ENCODE data around the gene REPS1. TPM values are rescaled to one million over a fixed set of nuclear protein-coding genes. Genes with fewer than 3 reads are reported as not detected.

The REPS1 gene
- total RNA-seq, 1 experiment from 2014 or later: 28.6 TPM

DNA sequence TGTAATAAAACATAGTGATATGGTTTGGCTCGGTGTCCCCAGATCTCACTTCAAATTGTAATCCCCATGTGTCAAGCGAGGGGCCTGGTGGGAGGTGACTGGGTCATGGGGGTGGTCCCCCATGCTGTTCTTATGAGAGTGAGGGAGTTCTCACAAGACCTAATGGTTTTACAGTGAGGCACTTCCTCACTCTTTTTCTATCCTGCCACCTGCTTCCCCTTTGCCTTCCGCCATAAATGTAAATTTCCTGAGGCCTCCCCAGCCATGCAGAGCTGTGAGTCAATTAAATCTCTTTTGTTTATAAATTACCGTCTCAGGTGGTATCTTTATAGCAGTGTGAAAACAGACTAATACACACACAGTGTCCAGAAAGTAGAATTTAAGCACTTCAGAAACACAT lies 78.5 kb downstream of the REPS1 start:
- no peak overlapping the region for H3K27ac ChIP-seq (ENCODE audit: low read length)
- no peak for TF ChIP-seq SIN3A (IDR thresholded peaks at IDR 0.05; ENCODE audit: borderline replicate concordance, insufficient read depth, low read depth, low read length)
- no peak for TF ChIP-seq TCF7L2 (IDR thresholded peaks at IDR 0.05; ENCODE audit: low read depth, low read length)
- TF ChIP-seq, protein P1, sequence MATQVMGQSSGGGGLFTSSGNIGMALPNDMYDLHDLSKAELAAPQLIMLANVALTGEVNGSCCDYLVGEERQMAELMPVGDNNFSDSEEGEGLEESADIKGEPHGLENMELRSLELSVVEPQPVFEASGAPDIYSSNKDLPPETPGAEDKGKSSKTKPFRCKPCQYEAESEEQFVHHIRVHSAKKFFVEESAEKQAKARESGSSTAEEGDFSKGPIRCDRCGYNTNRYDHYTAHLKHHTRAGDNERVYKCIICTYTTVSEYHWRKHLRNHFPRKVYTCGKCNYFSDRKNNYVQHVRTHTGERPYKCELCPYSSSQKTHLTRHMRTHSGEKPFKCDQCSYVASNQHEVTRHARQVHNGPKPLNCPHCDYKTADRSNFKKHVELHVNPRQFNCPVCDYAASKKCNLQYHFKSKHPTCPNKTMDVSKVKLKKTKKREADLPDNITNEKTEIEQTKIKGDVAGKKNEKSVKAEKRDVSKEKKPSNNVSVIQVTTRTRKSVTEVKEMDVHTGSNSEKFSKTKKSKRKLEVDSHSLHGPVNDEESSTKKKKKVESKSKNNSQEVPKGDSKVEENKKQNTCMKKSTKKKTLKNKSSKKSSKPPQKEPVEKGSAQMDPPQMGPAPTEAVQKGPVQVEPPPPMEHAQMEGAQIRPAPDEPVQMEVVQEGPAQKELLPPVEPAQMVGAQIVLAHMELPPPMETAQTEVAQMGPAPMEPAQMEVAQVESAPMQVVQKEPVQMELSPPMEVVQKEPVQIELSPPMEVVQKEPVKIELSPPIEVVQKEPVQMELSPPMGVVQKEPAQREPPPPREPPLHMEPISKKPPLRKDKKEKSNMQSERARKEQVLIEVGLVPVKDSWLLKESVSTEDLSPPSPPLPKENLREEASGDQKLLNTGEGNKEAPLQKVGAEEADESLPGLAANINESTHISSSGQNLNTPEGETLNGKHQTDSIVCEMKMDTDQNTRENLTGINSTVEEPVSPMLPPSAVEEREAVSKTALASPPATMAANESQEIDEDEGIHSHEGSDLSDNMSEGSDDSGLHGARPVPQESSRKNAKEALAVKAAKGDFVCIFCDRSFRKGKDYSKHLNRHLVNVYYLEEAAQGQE (IDR thresholded peaks at IDR 0.05; ENCODE audit: insufficient read depth in 1 of 2, low read depth in 2 of 2, low read length in 1 of 2): no peak
- TF ChIP-seq POLR2AphosphoS5 (IDR thresholded peaks at IDR 0.05; ENCODE audit: low read depth, low read length): no peak
- TF ChIP-seq, protein P2, sequence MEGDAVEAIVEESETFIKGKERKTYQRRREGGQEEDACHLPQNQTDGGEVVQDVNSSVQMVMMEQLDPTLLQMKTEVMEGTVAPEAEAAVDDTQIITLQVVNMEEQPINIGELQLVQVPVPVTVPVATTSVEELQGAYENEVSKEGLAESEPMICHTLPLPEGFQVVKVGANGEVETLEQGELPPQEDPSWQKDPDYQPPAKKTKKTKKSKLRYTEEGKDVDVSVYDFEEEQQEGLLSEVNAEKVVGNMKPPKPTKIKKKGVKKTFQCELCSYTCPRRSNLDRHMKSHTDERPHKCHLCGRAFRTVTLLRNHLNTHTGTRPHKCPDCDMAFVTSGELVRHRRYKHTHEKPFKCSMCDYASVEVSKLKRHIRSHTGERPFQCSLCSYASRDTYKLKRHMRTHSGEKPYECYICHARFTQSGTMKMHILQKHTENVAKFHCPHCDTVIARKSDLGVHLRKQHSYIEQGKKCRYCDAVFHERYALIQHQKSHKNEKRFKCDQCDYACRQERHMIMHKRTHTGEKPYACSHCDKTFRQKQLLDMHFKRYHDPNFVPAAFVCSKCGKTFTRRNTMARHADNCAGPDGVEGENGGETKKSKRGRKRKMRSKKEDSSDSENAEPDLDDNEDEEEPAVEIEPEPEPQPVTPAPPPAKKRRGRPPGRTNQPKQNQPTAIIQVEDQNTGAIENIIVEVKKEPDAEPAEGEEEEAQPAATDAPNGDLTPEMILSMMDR (IDR thresholded peaks at IDR 0.05): no peak
- H3K4me1 ChIP-seq (ENCODE audit: control insufficient read depth, insufficient read depth, low read length): no peaks in the 10 kb centered on the region
- CTCF ChIA-PET: no interaction called here
- no TSS peak for BruUV-seq (replicated peaks)
- ATAC-seq (no peak), DNase-seq (ENCODE audit: low read depth, low spot score) (no peak)
- H3K27me3 ChIP-seq (ENCODE audit: control insufficient read depth, insufficient read depth, low read length): no peaks in the 10 kb centered on the region
- H3K4me3 ChIP-seq (ENCODE audit: low read depth in 2 of 2, low read length in 2 of 2): no peak overlapping the region
- H3K9me3 ChIP-seq (ENCODE audit: control insufficient read depth, insufficient read depth, low read depth, low read length): no peaks in the 10 kb centered on the region
- intact Hi-C loops (cut with micrococcal nuclease; ENCODE audit: unreplicated experiment): no loop called here
- H3K36me3 ChIP-seq (ENCODE audit: control insufficient read depth, insufficient read depth, low read length): peaks cover 7% of the 10 kb centered on the region; the same call in 1 of the 2 replicates
- POLR2A ChIA-PET: no interaction called here
- in situ Hi-C loops (cut with HindIII; ENCODE audit: low pct_unique_long_range_greater_than_20kb, low sequenced_read_pairs): no loop called here

DNA sequence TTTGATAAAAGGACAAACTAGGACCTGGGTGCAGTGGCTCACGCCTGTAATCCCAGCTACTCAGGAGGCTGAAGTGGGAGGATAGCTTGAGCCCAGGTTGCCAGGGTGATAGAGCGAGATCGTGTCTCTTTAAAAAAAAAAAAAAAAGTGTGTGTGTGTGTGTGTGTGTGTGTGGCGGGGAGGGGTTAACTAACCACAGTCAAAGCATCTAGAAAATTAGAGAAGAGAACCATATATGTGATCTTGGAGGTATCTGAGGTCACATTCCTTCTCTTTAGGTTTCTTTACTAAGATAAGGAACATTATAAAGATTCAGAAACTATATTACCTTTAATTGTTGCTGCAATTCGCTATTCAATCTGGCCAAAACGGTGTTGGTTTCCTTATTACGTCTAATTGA lies 80.9 kb downstream of the REPS1 start:
- ATAC-seq: no peak
- no peak overlapping the region for H3K27ac ChIP-seq (ENCODE audit: low read length)
- no peaks in the 10 kb centered on the region for H3K27me3 ChIP-seq (ENCODE audit: control insufficient read depth, insufficient read depth, low read length)
- intact Hi-C loops (cut with micrococcal nuclease; ENCODE audit: unreplicated experiment) (no loop called here), in situ Hi-C loops (cut with HindIII; ENCODE audit: low pct_unique_long_range_greater_than_20kb, low sequenced_read_pairs) (no loop called here)
- no peaks in the 10 kb centered on the region for H3K4me1 ChIP-seq (ENCODE audit: control insufficient read depth, insufficient read depth, low read length)
- ChIA-PET POLR2A (no interaction called here), CTCF (no interaction called here)
- H3K9me3 ChIP-seq (ENCODE audit: control insufficient read depth, insufficient read depth, low read depth, low read length): no peaks in the 10 kb centered on the region
- no peak for DNase-seq (ENCODE audit: low read depth, low spot score)
- TF ChIP-seq, protein P1 (IDR thresholded peaks at IDR 0.05; ENCODE audit: insufficient read depth in 1 of 2, low read depth in 2 of 2, low read length in 1 of 2): no peak
- TF ChIP-seq, protein P2 (IDR thresholded peaks at IDR 0.05): no peak
- TF ChIP-seq TCF7L2 (IDR thresholded peaks at IDR 0.05; ENCODE audit: low read depth, low read length) (no peak), POLR2AphosphoS5 (IDR thresholded peaks at IDR 0.05; ENCODE audit: low read depth, low read length) (no peak), SIN3A (IDR thresholded peaks at IDR 0.05; ENCODE audit: borderline replicate concordance, insufficient read depth, low read depth, low read length) (no peak)
- H3K36me3 ChIP-seq (ENCODE audit: control insufficient read depth, insufficient read depth, low read length): peaks cover 10% of the 10 kb centered on the region; the same call in 1 of the 2 replicates
- no peak overlapping the region for H3K4me3 ChIP-seq (ENCODE audit: low read depth in 2 of 2, low read length in 2 of 2)
- BruUV-seq (replicated peaks): no TSS peak

Data from Panc1 (cell line).